Measurements from ENCODE around the gene CDC45.
"Not testable (repeated sequence)": the region's sequence is repeated elsewhere in the genome, so short reads cannot be mapped to it uniquely, and the experiment has no call there.

Gene CDC45

GRCh38 chr22:19479355-19480172 lies at the start of gene CDC45:
CDC45 (plus strand) TSS chr22:19479920; CDS start chr22:19479969, 49 bp downstream.
- FAIRE-seq: peak; percentile 99

GRCh38 chr22:19429950-19430889 lies 49.5 kb upstream of the CDC45 start:
- FAIRE-seq: no peak

GRCh38 chr22:19430890-19431541 lies 48.7 kb upstream of the CDC45 start:
- no peak for FAIRE-seq

GRCh38 chr22:19431649-19432132 lies 48.0 kb upstream of the CDC45 start, which contains the start of gene HIRA:
HIRA (minus strand) TSS chr22:19431733; CDS start chr22:19431476, 257 bp downstream.
- no peak for FAIRE-seq

GRCh38 chr22:19432133-19432851 lies 47.4 kb upstream of the CDC45 start, which contains the start of gene MRPL40:
MRPL40 (plus strand) TSS chr22:19432545; CDS start chr22:19432555, 10 bp downstream.
- FAIRE-seq: no peak

- FAIRE-seq: no peak
Measured at GRCh38 chr22:19434401-19434800, 45.3 kb upstream of the CDC45 start.

- no peak for FAIRE-seq
Measured at GRCh38 chr22:19434829-19435580, 44.7 kb upstream of the CDC45 start.

GRCh38 chr22:19436444-19437161 lies 43.1 kb upstream of the CDC45 start:
- FAIRE-seq: not testable (repeated sequence)

GRCh38 chr22:19438298-19438697 lies 41.4 kb upstream of the CDC45 start:
- FAIRE-seq: no peak

GRCh38 chr22:19440411-19441195 lies 39.1 kb upstream of the CDC45 start:
- no peak for FAIRE-seq

GRCh38 chr22:19442166-19442565 lies 37.6 kb upstream of the CDC45 start:
- FAIRE-seq: no peak

GRCh38 chr22:19443544-19444211 lies 36.0 kb upstream of the CDC45 start:
- FAIRE-seq: no peak

GRCh38 chr22:19445279-19445982 lies 34.3 kb upstream of the CDC45 start:
- not testable (repeated sequence) for FAIRE-seq

GRCh38 chr22:19446603-19447329 lies 33.0 kb upstream of the CDC45 start:
- FAIRE-seq: no peak

GRCh38 chr22:19447330-19448075 lies 32.2 kb upstream of the CDC45 start, which contains the start of gene C22orf39:
C22orf39 (minus strand) TSS chr22:19447711; CDS start chr22:19447688, 23 bp downstream.
- FAIRE-seq: peak; percentile 56

- FAIRE-seq: no peak
Measured at GRCh38 chr22:19448076-19448607, 31.6 kb upstream of the CDC45 start.

Measured in A204.1 (cell line).